SK-N-MC (cell line): ENCODE measurements around the gene SERPINE1.

ENCODE experiments used
- DNase-seq: peaks from one replicate; pipeline ENCODE4 v3.0.0-alpha.2; 2011; ENCODE audit warnings: low read depth, low spot score
- H3K27ac ChIP-seq: fragments of 200-600 bp; sonication (generic); 2 replicates; pipeline ENCODE4 v1.5.1; 2016; ENCODE audit warnings: mixed run types
- H3K36me3 ChIP-seq: fragments of 200-600 bp; sonication (generic); 2 replicates; pipeline ENCODE4 v1.6.1; 2017; ENCODE audit warnings: antibody characterized with exemption, low read length, mixed read lengths; ENCODE audit not compliant: insufficient read depth
- H3K4me3 ChIP-seq: fragments of 200-600 bp; sonication (generic); 2 replicates; pipeline ENCODE4 v1.5.1; 2016
- H3K9ac ChIP-seq: fragments of 200-600 bp; sonication (generic); 2 replicates; pipeline ENCODE4 v1.8.0; 2017; ENCODE audit warnings: mixed run types, mixed read lengths; ENCODE audit not compliant: insufficient read length
- H3K9me3 ChIP-seq: fragments of 200-600 bp; sonication (generic); 2 replicates; pipeline ENCODE4 v1.6.1; 2017; ENCODE audit warnings: low read depth, mild to moderate bottlenecking, antibody characterized with exemption, low read length, moderate library complexity, mixed read lengths
- EZH2 ChIP-seq: fragments of 200-600 bp; sonication (generic); IDR thresholded peaks from one replicate; pipeline ENCODE4 v1.6.1; 2017; ENCODE audit warnings: antibody characterized with exemption
- FOXP2 ChIP-seq: optimal IDR thresholded peaks from 2 replicates; pipeline ENCODE3; 2011; ENCODE audit warnings: mild to moderate bottlenecking, moderate library complexity; ENCODE audit not compliant: insufficient read depth; ENCODE audit errors: extremely low read length, control extremely low read depth
- POLR2AphosphoS5 ChIP-seq: IDR thresholded peaks from 2 replicates; pipeline ENCODE4 v1.6.1; 2012; ENCODE audit warnings: mild to moderate bottlenecking, low read depth, low read length, borderline replicate concordance

Gene SERPINE1

GRCh38 chr7:101168412-101169049 is 41.6 kb downstream of the SERPINE1 start:
- Histone ChIP-seq H3K9ac (no peak overlapping the region), H3K27ac (no peak overlapping the region), H3K36me3 (no peaks in the 10 kb centered on the region), H3K9me3 (no peaks in the 10 kb centered on the region), H3K4me3 (no peak overlapping the region)
- no peak for DNase-seq
- no peak for TF ChIP-seq EZH2
- TF ChIP-seq FOXP2, result no peak

DNA sequence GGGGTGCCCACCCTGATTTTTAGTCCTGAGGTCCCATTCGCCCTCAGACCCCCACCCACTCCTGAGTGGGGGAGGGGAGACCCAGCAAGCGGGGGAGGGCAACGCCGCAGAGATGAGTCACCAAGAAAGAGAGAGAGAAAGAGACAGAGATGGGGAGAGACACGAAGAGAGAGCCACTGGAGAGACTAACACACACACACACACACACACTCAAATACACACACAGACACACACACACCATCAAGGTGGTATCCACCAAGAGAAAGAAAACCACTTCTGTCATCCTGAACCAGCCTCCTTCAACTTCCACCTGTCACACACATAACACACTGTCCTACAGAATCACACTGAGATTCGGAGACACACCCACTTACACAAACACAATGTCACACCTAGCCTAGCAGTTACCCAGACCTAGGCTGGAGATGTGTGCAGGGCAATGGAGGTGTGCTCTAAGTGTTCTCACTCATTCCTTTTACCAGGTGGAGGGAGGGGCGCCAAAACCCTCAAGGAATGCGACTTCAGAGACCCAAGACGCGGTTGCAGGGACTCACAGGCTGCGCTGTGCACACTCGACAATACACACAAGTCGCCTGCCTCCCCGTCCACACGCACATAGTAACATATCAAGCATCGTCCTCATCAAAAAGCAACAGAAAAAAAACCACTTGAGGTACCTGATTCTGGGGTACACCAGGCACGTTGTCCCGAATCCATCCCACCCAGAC is 42.4 kb downstream of the SERPINE1 start:
- Histone ChIP-seq H3K27ac (no peak overlapping the region), H3K9ac (no peak overlapping the region), H3K9me3 (no peaks in the 10 kb centered on the region), H3K4me3 (peak overlapping the region; percentile 40; the same call in 1 of the 2 replicates), H3K36me3 (no peaks in the 10 kb centered on the region)
- TF ChIP-seq FOXP2 (no peak), EZH2 (no peak), POLR2AphosphoS5 (no peak)
- no peak for DNase-seq

GRCh38 chr7:101169838-101170551 is 43.1 kb downstream of the SERPINE1 start:
- TF ChIP-seq POLR2AphosphoS5 (no peak), EZH2 (peak; percentile 12), FOXP2 (no peak)
- Histone ChIP-seq H3K9me3 (no peaks in the 10 kb centered on the region), H3K36me3 (no peaks in the 10 kb centered on the region), H3K27ac (no peak overlapping the region), H3K9ac (no peak overlapping the region), H3K4me3 (peak overlapping the region; percentile 40; the same call in 1 of the 2 replicates)
- no peak for DNase-seq

GRCh38 chr7:101170617-101171441 is 43.9 kb downstream of the SERPINE1 start:
- DNase-seq, result no peak
- H3K4me3 ChIP-seq, result no peak overlapping the region
- H3K9me3 ChIP-seq, result no peaks in the 10 kb centered on the region
- no peaks in the 10 kb centered on the region for H3K36me3 ChIP-seq
- no peak for TF ChIP-seq EZH2
- no peak for TF ChIP-seq FOXP2
- no peak for TF ChIP-seq POLR2AphosphoS5
- no peak overlapping the region for H3K9ac ChIP-seq
- no peak overlapping the region for H3K27ac ChIP-seq

- Histone ChIP-seq H3K36me3 (no peaks in the 10 kb centered on the region), H3K9ac (no peak overlapping the region), H3K4me3 (no peak overlapping the region), H3K27ac (no peak overlapping the region), H3K9me3 (no peaks in the 10 kb centered on the region)
- no peak for DNase-seq
- TF ChIP-seq POLR2AphosphoS5 (no peak), FOXP2 (no peak), EZH2 (no peak)
Measured at GRCh38 chr7:101171442-101171837, 44.5 kb downstream of the SERPINE1 start.

DNA sequence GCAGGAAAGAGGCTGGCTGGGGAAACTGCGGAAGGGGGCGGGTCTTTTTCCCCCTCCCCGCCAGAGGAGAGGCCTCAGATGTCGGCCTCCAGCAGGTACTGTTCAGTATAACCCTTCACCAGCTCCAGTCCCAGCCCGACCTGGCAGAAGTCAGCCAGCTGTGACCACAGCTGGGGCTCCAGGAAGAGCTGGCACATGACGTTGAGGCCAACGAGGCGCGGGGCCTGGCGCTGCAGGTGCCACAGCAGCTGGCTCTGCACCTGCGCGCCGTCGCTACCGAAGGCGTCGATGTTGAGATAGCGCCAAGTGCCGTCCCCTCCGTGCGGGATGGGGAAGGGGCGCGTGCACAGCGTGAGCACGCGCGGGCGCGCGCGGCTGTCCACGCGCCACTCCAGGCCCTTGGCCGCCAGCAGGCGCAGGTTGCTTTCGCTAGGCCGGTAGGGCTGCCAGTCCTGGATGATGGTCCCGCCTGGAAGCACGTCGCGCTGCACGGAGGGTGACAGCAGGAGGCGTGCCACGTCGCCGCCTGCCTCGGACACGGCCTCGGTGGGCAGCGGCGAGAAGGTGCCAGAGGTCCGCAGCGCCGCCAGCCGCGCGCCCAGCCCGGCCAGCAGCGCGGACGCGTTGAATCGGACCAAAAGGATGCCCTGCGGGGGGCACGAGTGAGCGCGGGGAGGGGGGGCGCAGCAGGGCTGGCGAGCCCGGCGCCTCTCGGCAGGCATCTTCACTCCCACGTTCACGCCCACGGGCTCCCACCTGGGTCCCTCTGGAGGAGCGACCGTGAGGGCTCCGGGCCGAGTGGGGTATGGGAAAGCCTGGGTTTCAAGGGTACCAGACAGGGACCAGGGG is 45.3 kb downstream of the SERPINE1 start:
- H3K36me3 ChIP-seq, result no peaks in the 10 kb centered on the region
- no peak overlapping the region for H3K9ac ChIP-seq
- TF ChIP-seq POLR2AphosphoS5 (no peak), FOXP2 (no peak), EZH2 (no peak)
- DNase-seq, result no peak
- no peaks in the 10 kb centered on the region for H3K9me3 ChIP-seq
- no peak overlapping the region for H3K4me3 ChIP-seq
- no peak overlapping the region for H3K27ac ChIP-seq
